HG02798 (cell line): ENCODE results near the gene PRELID3B.

Experiments used
- ATAC-seq: cut with Tn5 transposase; IDR thresholded peaks from one replicate; pipeline ENCODE4 v1.9.1; 2021; ENCODE audit warnings: mild to moderate bottlenecking; ENCODE audit not compliant: unreplicated experiment, poor library complexity

The PRELID3B gene

GRCh38 chr20:59000326-59000725 lies 42.3 kb downstream of the PRELID3B start:
- no peak for ATAC-seq

- no peak for ATAC-seq
Measured at GRCh38 chr20:58998656-58999055, 43.9 kb downstream of the PRELID3B start.

GRCh38 chr20:58997141-58997770 lies 45.3 kb downstream of the PRELID3B start:
- ATAC-seq = no peak

- ATAC-seq = no peak
Measured at GRCh38 chr20:58996226-58996611, 46.4 kb downstream of the PRELID3B start.

GRCh38 chr20:58995461-58996225 lies 46.9 kb downstream of the PRELID3B start:
- ATAC-seq = no peak

GRCh38 chr20:58994390-58995159 lies 48.0 kb downstream of the PRELID3B start:
- no peak for ATAC-seq

GRCh38 chr20:58993332-58994248 lies 49.0 kb downstream of the PRELID3B start:
- no peak for ATAC-seq

- no peak for ATAC-seq
Measured at GRCh38 chr20:58992911-58993310, 49.7 kb downstream of the PRELID3B start.

- no peak for ATAC-seq
Measured at GRCh38 chr20:58991715-58992114, 50.9 kb downstream of the PRELID3B start.

GRCh38 chr20:58990651-58991445 lies 51.7 kb downstream of the PRELID3B start:
- ATAC-seq = no peak

- no peak for ATAC-seq
Measured at GRCh38 chr20:58989196-58989595, 53.4 kb downstream of the PRELID3B start.

GRCh38 chr20:58988565-58988882 lies 54.1 kb downstream of the PRELID3B start:
- no peak for ATAC-seq

GRCh38 chr20:58987790-58988564 lies 54.6 kb downstream of the PRELID3B start:
- no peak for ATAC-seq

- ATAC-seq = no peak
Measured at GRCh38 chr20:58986968-58987517, 55.5 kb downstream of the PRELID3B start.

- ATAC-seq = no peak
Measured at GRCh38 chr20:58986286-58986967, 56.2 kb downstream of the PRELID3B start.

- no peak for ATAC-seq
Measured at GRCh38 chr20:58985656-58986055, 56.9 kb downstream of the PRELID3B start.

GRCh38 chr20:58984691-58985090 lies 57.9 kb downstream of the PRELID3B start:
- ATAC-seq = no peak
